ENCODE data around the gene SSBP2. TPM values are rescaled to one million over a fixed set of nuclear protein-coding genes. Genes with fewer than 3 reads are reported as not detected.

SSBP2 gene
- total and polyA plus RNA-seq, 2 donors (not counting 1 experiment from before 2014, with no cell fraction given): 44.4 to 63.1 TPM

- Histone ChIP-seq H3K36me3 (ENCODE audit: control insufficient read depth, insufficient read depth, low read length) (no peaks in the 10 kb centered on the region), H3K9me3 (ENCODE audit: control insufficient read depth, insufficient read depth, low read depth, low read length) (no peaks in the 10 kb centered on the region), H2AFZ (ENCODE audit: low read length) (no peak overlapping the region), H3K4me1 (ENCODE audit: control insufficient read depth, extremely low read depth, insufficient read depth, low read length) (no peaks in the 10 kb centered on the region), H3K27ac (ENCODE audit: insufficient read depth, low read length) (no peak overlapping the region), H3K27me3 (ENCODE audit: control insufficient read depth, insufficient read depth, low read length) (no peaks in the 10 kb centered on the region), H4K20me1 (ENCODE audit: control insufficient read depth, extremely low read depth, insufficient read depth, low read length) (no peaks in the 10 kb centered on the region), H3K4me3 (replicated peaks in 1 of 4; ENCODE audit: control extremely low read depth in 1 of 4, insufficient read depth in 1 of 4, low read depth in 3 of 4, low read length in 4 of 4) (no peak overlapping the region), H3K4me2 (ENCODE audit: extremely low read depth, insufficient read depth, low read length) (no peak overlapping the region), H3K79me2 (ENCODE audit: control insufficient read depth, insufficient read depth, low read length) (no peaks in the 10 kb centered on the region), H3K9ac (ENCODE audit: insufficient read depth, low read length) (no peak overlapping the region)
- TF ChIP-seq EZH2 (IDR thresholded peaks at IDR 0.05; ENCODE audit: low read length, missing control alignments) (no peak), CTCF (conservative IDR thresholded peaks at IDR 0.05 in 1 of 2, IDR thresholded peaks at IDR 0.05 in 1 of 2; ENCODE audit: low read depth in 1 of 2, low read length in 2 of 2) (no peak)
- DNase-seq (ENCODE audit: low read depth in 2 of 2): no peak
Measured at GRCh38 chr5:81577091-81577490, 173.8 kb downstream of the SSBP2 start.

- H3K36me3 ChIP-seq (ENCODE audit: control insufficient read depth, insufficient read depth, low read length): no peaks in the 10 kb centered on the region
- no peak overlapping the region for H3K9ac ChIP-seq (ENCODE audit: insufficient read depth, low read length)
- H3K9me3 ChIP-seq (ENCODE audit: control insufficient read depth, insufficient read depth, low read depth, low read length): no peaks in the 10 kb centered on the region
- no peak for DNase-seq (ENCODE audit: low read depth in 2 of 2)
- TF ChIP-seq CTCF (conservative IDR thresholded peaks at IDR 0.05 in 1 of 2, IDR thresholded peaks at IDR 0.05 in 1 of 2; ENCODE audit: low read depth in 1 of 2, low read length in 2 of 2) (no peak), EZH2 (IDR thresholded peaks at IDR 0.05; ENCODE audit: low read length, missing control alignments) (no peak)
- H3K4me3 ChIP-seq (replicated peaks in 1 of 4; ENCODE audit: control extremely low read depth in 1 of 4, insufficient read depth in 1 of 4, low read depth in 3 of 4, low read length in 4 of 4): no peak overlapping the region
- H3K27me3 ChIP-seq (ENCODE audit: control insufficient read depth, insufficient read depth, low read length): no peaks in the 10 kb centered on the region
- no peaks in the 10 kb centered on the region for H3K79me2 ChIP-seq (ENCODE audit: control insufficient read depth, insufficient read depth, low read length)
- no peak overlapping the region for H3K27ac ChIP-seq (ENCODE audit: insufficient read depth, low read length)
- H3K4me1 ChIP-seq (ENCODE audit: control insufficient read depth, extremely low read depth, insufficient read depth, low read length): no peaks in the 10 kb centered on the region
- no peak overlapping the region for H2AFZ ChIP-seq (ENCODE audit: low read length)
- no peak overlapping the region for H3K4me2 ChIP-seq (ENCODE audit: extremely low read depth, insufficient read depth, low read length)
- no peaks in the 10 kb centered on the region for H4K20me1 ChIP-seq (ENCODE audit: control insufficient read depth, extremely low read depth, insufficient read depth, low read length)
Measured at GRCh38 chr5:81575924-81576323, 175.0 kb downstream of the SSBP2 start.

GRCh38 chr5:81572201-81572600, 178.7 kb downstream of the SSBP2 start:
- DNase-seq (ENCODE audit: low read depth in 2 of 2): no peak
- Histone ChIP-seq H3K4me1 (ENCODE audit: control insufficient read depth, extremely low read depth, insufficient read depth, low read length) (no peaks in the 10 kb centered on the region), H3K27ac (ENCODE audit: insufficient read depth, low read length) (no peak overlapping the region), H4K20me1 (ENCODE audit: control insufficient read depth, extremely low read depth, insufficient read depth, low read length) (no peaks in the 10 kb centered on the region), H3K4me2 (ENCODE audit: extremely low read depth, insufficient read depth, low read length) (no peak overlapping the region), H2AFZ (ENCODE audit: low read length) (no peak overlapping the region), H3K9ac (ENCODE audit: insufficient read depth, low read length) (no peak overlapping the region), H3K79me2 (ENCODE audit: control insufficient read depth, insufficient read depth, low read length) (no peaks in the 10 kb centered on the region), H3K9me3 (ENCODE audit: control insufficient read depth, insufficient read depth, low read depth, low read length) (no peaks in the 10 kb centered on the region), H3K36me3 (ENCODE audit: control insufficient read depth, insufficient read depth, low read length) (no peaks in the 10 kb centered on the region), H3K4me3 (replicated peaks in 1 of 4; ENCODE audit: control extremely low read depth in 1 of 4, insufficient read depth in 1 of 4, low read depth in 3 of 4, low read length in 4 of 4) (no peak overlapping the region), H3K27me3 (ENCODE audit: control insufficient read depth, insufficient read depth, low read length) (no peaks in the 10 kb centered on the region)
- no peak for TF ChIP-seq CTCF (conservative IDR thresholded peaks at IDR 0.05 in 1 of 2, IDR thresholded peaks at IDR 0.05 in 1 of 2; ENCODE audit: low read depth in 1 of 2, low read length in 2 of 2)
- TF ChIP-seq EZH2 (IDR thresholded peaks at IDR 0.05; ENCODE audit: low read length, missing control alignments): no peak
